ENCODE results near the gene CALR3.
"Not testable (repeated sequence)": the region's sequence is repeated elsewhere in the genome, so short reads cannot be mapped to it uniquely, and the experiment has no call there.

Gene CALR3, protein sequence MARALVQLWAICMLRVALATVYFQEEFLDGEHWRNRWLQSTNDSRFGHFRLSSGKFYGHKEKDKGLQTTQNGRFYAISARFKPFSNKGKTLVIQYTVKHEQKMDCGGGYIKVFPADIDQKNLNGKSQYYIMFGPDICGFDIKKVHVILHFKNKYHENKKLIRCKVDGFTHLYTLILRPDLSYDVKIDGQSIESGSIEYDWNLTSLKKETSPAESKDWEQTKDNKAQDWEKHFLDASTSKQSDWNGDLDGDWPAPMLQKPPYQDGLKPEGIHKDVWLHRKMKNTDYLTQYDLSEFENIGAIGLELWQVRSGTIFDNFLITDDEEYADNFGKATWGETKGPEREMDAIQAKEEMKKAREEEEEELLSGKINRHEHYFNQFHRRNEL

DNA sequence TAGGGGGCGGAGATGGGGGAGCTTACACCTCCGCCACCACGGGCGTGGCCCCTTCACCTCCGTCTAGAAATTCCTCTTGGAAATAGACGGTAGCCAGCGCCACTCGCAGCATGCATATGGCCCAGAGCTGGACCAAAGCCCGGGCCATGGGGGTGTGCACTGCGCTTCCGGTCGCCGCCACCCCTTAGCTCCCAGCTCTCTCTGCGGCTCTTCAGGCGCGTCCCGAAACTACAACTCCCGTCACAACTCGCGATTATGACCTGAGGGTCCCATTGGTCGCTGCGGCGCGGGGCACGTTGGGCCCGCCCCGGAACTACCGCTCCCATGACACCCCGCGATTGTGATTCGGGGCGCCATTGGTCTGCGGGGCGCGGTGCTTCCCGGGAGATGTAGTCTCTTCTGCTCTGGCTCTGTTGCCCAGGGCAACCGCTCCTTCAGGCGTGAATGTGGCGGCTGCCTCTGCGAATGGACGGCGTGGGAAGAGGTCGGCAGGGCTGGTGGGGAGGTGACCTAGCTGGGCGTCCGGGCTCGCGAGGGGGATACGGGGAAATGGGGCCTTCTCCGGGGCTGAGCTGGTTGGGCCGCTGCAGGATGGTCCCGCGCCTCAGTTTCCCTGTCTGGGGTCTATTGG lies at the start of gene CALR3, which contains the start of gene C19orf44:
CALR3 (minus strand) TSS at position 186 of the 631 bp plus-strand sequence; CDS start at position 148, 38 bp downstream.
C19orf44 (plus strand) TSS at position 413 of the 631 bp plus-strand sequence. CDS start 4,399 bp downstream, outside the sequence.
- peak; percentile 94 for DNase-seq

DNA sequence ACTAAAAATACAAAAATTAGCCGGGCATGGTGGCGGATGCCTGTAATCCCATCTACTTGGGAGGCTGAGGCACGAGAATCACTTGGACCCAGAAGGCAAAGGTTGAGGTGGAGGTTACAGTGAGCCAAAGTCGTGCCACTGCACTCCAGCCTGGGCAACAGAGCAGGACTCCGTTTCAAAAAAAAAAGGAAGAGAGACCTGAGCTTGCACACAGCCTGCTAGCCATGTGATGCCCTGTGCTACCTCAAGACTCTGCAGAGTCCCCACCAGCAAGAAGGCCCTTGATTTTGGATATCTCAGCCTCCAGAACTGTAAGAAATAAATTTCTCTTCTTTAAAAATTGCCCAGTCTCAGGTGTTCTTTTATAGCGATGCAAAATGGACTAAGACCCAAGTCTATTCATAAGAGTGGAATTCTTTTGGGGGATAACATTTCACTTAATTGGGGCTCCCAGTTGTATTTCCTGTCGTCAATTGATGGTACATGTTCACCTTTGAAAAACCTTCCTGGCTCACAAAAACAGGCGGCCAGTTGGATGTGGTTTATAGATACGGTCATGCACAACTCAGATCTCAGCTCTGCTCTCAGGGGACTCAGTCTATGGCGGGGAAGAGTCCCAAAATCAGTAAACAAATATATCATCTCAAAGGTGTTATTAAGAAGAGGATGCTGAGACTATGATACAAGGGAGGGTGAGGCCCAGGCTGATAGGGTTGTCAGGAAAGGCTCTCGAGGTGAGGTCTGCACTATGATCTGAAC lies 48.7 kb upstream of the CALR3 start:
- DNase-seq = no peak

DNA sequence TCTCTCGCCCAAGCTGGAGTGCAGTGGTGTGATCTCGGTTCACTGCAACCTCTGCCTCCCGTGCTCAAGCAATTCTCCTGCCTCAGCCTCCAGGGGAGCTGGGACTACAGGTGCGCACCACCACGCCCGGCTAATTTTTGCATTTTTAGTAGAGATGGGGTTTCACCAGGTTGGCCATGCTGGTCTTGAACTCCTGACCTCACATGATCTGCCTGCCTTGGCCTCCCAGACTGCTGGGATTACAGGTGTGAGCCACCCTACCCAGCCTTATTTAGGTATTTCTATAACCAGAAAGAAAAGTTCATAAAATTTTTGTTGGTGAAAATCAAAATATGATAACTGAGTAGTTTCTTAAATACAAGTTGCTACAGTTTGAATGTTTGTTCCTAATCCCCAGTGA lies 47.8 kb upstream of the CALR3 start:
- not testable (repeated sequence) for DNase-seq

DNA sequence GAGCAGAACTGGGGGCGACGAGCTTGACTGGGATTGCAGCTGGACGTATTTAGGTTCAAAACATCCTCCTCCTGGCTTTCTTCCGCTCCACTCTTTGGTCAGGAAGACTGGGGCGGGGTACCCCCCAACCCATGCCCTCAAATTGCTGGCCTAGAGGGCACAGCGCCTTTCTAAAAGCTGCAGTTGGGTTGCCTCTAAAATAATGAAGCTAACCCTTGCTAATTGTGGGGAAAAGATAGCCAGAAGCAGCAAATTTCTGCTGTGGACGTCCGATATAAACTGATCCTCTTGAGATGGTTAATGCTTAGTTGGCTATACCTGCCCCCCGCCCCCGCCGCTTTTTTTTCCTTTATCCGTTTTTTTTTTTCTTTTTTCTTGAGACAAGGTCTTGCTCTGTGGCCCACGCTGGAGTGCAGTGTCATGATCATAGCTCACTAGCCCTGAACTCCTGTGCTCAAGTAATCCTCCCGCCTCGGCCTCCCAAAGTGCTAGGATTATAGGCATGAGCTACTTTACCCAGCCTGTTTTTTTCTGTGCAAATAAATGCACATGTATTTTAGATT lies 47.0 kb upstream of the CALR3 start:
- DNase-seq = no peak

DNA sequence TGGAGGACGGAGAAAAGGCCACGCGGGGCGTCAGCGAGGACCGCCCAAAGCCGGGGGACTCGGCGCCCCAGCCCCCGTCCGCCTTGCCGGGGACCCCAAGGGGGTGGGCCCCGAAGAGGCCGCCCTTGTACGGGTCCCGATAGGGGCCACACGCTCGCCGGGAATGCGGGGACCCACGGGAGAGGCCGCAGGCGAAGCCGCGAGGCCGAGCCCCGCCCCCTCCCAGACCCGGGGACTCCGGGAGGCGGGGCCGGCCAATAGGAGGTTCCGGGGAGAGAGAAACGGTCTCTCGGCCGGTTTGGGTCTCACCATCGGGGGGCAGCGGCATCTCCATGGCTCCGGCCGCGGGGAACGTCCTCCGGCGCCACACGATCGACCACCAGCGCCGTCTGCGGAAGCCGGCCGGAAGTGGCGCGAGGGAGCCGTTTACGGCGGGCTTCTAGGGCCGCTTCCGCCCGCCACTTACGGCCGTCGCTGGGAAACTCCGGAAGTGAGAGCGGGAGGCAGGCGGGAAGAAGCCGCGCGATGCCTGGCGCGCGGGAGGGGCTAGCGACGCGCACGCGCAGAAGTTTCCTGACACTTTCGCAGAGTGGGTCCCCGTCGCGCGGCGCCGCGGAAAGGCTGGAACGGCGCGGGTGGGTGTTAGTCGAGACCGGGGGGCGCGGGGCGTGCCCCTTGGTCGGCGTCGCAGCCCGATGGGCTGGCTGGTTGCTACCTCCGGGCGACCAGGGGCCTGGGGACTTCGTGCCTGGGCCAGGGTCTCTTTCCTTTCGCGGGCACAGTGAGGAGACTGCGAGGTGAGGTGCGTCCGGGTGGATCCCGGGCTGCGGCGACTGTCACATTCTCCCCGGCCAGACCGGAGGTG lies 46.3 kb upstream of the CALR3 start, which contains the start of gene CHERP:
CHERP (minus strand) TSS at position 393 of the 865 bp plus-strand sequence; CDS start at position 334, 59 bp downstream.
- DNase-seq = peak; percentile 91

DNA sequence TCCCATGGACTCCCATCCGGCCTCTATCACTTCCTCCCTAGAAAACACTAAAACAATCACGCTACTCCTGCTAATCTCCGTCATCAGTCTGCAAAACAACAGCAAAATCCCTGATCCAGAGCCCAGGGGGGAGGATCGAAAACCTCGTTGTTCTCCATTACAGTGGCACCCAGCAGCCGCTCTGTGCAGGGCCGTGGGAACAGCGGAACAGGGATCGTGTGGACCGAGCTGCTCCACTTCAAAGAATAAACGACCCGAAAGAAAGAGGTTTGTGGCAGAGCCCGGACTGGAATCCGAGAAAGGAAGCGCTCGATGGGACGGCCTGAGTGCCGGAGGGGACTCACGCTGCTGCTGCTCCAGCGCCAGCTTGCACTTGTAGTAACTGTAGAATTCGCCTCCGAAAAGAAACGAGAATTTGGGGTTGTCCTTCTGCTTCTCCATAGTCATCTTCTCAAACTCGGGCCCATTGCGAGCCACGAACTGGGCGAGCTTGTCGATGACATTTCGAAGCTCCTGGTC lies 45.6 kb upstream of the CALR3 start:
- DNase-seq = no peak

DNA sequence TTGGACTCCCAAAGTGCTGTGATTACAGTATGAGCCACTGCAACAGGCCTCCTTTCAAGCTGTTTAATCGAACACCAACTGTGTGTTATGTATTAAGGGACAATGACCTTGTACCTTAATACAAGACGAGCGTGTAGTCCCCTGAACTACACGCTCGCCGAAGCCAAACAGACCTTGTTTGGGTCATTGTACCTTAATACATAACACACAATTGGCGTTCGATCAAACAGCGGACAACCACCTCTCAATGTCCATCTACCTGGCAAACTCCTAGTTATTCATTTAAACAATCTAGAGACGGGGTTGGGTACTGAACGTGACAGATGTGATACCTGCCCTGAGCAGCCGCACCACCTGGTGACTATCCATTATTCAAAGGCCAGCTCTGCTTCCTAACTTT lies 45.0 kb upstream of the CALR3 start:
- no peak for DNase-seq

DNA sequence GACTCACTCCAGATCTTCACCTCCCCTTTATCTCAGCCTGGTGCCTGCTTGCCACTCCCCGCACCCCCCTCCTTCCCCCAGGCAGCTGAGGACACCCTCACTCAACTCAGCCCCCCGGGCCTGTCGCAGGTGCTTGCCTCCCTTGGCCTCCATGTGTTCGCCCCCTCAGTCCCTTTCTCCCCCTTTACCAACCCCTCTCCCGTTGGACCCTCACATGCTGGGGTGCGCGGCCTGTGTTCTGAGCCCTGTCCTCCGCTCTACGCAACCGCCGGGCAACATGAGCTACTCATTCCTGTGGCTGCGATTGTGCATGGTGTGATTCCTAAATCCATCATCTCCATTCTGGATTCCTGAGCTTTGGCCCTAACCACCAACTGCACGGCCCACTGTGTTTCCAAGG lies 41.1 kb upstream of the CALR3 start:
- DNase-seq = no peak

DNA sequence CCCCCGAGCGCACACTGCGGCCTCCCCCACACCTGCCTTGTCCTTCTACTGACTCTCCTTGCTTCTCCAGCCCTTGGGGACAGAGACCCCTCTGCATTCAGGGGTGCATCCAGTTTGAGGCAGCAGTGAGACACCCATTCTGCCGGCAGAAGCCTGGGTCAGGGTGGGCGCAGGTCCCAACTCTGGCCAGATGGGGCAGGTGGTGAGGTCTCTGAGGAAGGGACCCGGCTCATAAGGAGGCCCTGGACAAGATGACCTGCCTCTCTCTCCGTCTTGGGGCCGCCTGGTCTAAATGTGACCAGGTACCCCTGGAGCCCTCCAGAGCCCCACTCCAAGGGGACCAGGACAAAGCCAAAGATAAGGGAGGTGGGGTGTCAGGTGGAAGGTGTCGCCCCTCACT lies 40.2 kb upstream of the CALR3 start:
- DNase-seq = no peak

DNA sequence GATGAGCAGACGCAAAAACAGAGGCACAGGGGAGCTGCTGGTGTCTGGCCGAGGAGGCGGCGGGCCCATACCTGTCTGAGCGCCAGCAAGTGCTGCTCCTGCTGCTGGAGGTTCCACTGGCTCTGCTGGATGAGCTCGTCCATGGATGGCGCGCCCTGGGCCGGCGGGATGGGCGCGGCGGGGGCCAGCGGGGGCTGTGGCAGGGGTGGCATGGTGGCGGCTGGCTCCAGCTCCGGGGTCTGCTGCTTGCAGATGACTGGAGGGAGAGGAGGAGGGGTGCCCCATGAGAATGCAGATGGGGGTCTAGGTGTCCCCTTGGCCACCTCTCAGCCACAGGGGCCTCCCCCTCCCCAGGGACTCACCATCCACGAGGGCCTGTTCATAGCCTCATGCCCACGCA lies 39.4 kb upstream of the CALR3 start:
- no peak for DNase-seq

DNA sequence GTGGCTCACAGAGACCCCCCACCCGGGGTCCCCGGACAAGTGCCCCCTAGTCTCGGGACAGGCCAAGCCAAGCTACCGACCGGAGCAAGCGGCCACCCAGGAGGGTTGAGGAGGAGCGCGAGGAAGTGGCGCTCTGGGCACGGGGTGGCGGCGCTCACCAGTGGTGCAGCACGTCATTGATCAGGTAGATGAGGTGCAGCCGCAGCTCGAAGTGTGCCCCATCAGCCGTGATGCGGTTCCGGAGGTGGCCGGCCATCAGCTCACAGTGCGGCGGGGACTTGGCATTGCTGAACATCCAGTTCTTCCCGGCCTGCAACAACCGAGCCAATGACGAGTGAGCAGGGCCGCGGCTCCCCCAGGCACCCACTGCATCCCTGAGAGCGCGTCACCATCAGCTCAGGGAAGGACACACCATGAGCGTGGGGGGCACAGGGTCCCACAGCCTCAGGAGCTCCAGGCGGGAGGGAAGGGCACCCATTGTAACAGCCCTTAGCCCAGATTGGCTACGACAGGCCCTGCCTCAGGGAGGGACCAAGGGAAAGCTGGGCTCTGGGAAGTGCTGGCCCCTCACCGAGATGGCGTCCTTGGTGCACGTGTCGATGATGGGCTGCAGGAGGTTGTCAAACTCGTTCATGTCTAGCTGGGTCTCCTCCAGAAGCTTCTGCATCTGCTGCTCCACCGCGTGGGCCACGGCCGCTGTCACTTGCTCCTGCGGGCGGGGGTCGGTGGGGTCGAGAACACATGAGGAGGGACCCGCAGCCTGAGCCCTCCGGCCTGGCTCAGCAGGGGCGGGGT lies 36.7 kb upstream of the CALR3 start:
- no peak for DNase-seq

DNA sequence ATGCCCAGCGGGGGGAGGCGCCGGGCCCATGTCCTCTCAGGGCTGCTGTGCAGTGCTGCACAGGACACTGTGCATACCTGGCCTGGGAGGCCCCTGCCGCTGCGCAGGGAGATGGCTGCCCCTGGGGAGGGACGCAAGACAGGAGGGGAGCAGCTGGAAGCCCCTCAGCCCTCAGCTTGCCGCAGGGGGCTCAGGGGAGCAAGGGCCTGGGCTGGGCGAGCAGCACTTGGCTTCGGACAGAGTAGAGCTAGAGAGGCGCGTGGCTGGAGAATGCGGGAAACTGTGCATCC lies 35.4 kb upstream of the CALR3 start:
- DNase-seq = no peak

DNA sequence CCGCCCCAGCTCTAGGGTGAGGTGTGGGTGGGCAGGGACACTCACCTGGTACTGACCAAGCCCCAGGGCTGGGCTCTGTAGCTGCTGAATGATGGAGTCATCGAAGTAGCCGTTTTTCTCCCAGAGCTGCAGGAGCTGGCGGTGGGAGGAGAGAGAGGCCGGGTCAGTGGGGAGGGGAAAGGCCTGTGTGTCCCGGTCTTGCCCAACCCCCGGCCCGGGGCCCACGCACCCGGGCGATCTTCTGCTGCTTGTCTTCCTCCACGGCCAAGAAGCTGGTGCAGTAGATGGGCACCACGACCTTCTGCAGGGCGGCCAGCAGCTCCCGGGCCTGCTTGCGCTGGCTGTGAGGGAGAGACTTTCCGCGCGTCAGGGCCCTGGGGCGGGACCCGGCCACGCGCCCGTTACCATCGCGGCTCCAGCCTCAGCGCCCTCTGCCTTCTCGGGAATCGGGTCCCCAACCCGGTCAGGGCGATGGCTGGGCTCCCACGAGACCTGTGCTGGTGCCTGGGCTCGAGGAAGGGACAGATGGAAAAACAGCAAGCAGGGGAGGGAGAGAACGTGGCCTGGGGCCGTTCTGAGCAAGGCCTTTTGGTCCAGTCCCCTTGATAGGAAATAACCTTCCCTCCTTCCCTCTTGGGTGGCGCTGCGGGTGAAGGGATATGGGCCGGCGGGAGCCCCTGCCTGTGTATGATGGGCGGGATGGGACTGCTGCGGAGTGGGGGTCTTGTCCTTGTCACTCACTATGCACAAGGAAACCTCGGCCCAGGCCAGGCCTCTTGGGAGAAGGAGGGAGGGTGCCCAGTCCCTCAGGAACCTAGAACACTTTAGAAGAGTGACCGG lies 34.8 kb upstream of the CALR3 start:
- DNase-seq = no peak

DNA sequence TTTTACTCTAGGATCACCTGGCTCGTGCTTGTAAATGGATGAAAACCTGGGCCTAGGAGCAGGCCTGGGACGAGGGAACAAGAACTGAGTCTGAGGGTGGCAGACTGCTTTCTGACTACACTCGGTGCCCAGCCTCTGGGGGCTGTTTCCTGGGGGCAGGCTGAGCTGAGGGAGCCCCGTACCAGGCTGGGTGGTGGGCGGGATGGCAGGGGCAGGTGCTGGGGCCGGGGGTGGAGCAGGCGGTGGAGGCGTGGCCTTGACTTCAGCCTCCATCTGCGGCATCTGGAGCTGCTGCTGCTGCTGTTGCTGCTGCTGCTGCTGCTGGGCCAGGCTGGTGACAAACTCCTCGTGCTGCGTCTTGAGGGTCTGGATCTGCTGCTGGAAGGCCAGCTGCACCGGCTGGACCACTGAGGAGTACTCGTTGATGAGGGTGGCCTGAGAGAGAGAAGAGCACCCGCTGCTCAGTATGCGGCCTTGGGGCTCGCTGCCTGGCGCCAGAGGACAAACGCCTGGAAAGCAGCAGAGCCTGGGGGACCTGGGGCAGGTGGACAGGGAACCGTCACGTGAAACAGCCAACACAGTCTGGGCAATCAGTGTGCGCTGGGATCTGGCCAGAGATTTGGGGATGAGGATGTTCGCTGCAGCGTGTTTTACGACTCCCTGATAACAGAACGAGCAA lies 33.6 kb upstream of the CALR3 start:
- no peak for DNase-seq

DNA sequence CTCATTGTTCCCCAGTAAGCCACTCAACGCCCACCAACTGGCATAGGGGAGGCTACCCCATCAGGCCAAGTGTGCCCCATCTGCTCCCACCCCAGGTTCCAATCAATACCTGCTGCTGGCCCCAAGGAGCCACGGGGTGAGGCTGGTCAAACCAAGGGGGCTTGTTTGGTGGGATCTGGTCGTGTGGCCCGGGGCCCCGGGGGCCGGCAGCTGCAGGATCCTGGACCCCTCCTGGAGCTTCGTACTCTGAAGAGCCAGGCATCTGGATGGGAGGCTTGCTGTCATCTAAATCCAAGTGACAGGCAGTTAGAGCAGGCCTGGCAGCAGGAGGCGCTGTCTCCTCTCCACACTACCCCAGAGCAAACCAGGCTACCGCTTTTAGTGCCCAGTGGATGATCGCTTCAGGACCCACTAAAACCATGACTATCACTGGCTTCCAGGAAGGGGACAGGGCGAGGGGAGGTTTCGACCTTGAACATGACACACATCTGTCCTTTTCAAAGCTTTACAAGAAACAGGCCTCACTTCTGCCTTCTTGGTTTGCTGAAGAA lies 32.1 kb upstream of the CALR3 start:
- DNase-seq = peak; percentile 20

DNA sequence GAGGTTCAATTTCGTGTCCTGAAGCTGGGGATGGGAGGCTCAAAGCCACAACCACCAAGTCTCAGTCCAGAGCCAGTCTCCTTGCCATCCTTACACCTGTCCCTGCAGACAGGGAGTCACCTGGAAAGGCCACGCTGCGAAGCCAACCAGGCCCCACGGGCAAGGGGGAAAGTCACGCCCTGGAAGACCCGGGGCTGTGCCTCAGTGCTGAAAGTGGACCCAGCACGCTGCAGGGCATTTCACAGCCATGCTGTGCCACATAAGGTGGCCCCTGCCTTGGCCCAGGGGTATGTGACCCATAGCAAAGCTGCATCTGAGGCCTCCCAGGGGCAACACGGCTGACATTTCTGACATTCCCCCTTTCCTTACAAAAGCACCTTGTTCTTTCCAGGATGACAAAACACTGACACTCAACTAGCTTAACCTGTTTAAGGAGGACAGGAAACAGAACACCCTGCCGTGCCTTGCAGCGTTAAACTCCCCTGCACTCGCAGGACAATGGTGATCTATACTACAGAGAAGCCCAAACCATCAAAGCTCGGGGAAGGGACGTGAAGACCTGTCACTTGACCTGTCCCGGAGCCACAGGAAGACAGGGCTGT lies 31.5 kb upstream of the CALR3 start:
- DNase-seq = no peak

DNA sequence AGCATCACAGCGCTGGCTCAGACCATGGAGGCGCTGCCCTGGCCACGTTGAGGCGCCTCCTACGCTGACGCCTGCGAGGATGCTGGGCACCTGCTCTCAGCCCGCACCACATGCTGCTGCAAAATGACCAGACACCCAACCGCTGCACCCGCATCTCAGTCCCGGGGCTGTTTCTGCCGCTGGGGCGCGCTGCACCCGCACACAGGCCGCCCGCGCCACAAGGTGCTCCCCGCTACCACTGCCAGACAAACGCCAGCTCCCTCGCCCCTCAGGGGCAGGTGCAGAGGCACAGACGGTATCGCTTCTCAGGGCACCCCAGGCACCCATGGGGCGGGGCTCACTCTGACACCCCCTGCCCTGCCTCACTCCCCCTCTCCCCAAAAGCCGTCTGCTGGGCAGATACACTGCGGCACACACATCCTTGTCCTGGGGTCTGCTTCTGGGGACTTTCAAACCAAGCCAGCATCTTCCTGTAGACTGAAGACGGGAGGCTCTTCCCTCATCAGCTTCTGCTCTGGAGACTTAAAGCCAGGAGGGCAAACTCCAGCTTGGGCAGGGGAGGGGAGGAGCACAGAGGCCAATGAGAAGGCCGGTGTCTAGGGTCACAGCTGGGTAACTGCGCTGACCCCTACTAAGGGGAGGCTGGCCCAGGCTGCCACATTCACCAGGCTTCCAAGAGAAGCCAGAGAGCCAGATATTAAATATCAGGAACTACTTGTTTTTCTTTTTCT lies 29.9 kb upstream of the CALR3 start:
- DNase-seq = no peak
